RWPE2 (cell line): Measurements from ENCODE around the gene GPR3.

ENCODE experiments used
- ATAC-seq: fragments of 200-7000 bp; cut with Tn5 transposase; 3 replicates; pipeline ENCODE4 v1.9.1; 2021; ENCODE audit warnings: low read depth
- DNase-seq: peaks from one replicate; pipeline ENCODE4 v3.0.0-alpha.2; 2020; ENCODE audit warnings: low spot score
- H3K27ac ChIP-seq: fragments of 450-650 bp; 2 replicates; pipeline ENCODE4 v1.5.1; 2017; ENCODE audit warnings: mild to moderate bottlenecking; ENCODE audit not compliant: poor library complexity, severe bottlenecking
- H3K27me3 ChIP-seq: fragments of 250-450 bp; sonication (Bioruptor Pico); 2 replicates; pipeline ENCODE4 v1.5.1; 2021; ENCODE audit warnings: mild to moderate bottlenecking, moderate library complexity; ENCODE audit not compliant: insufficient read depth, poor library complexity, severe bottlenecking
- H3K36me3 ChIP-seq: fragments of 250-450 bp; sonication (Bioruptor Pico); 2 replicates; pipeline ENCODE4 v1.5.1; 2020; ENCODE audit warnings: low read depth, mild to moderate bottlenecking, moderate library complexity
- H3K4me1 ChIP-seq: fragments of 250-450 bp; sonication (Bioruptor Pico); 2 replicates; pipeline ENCODE4 v1.5.1; 2021; ENCODE audit warnings: mild to moderate bottlenecking, moderate library complexity; ENCODE audit not compliant: insufficient read depth, poor library complexity, severe bottlenecking
- H3K4me3 ChIP-seq: fragments of 250-450 bp; sonication (Bioruptor Pico); 2 replicates; pipeline ENCODE4 v1.5.1; 2021; ENCODE audit warnings: mild to moderate bottlenecking, moderate library complexity; ENCODE audit not compliant: severe bottlenecking
- H3K9me3 ChIP-seq: fragments of 250-450 bp; sonication (Bioruptor Pico); 2 replicates; pipeline ENCODE4 v1.5.1; 2021; ENCODE audit warnings: mild to moderate bottlenecking, moderate library complexity; ENCODE audit not compliant: severe bottlenecking
- CTCF ChIP-seq: fragments of 450-650 bp; IDR thresholded peaks from one replicate; pipeline ENCODE4 v1.5.1; 2017; ENCODE audit warnings: mild to moderate bottlenecking, moderate library complexity; ENCODE audit not compliant: poor library complexity, severe bottlenecking

The GPR3 gene

GRCh38 chr1:27392096-27392777 is at the start of gene GPR3:
TSS of gene GPR3 (plus strand) at chr1:27392622. CDS start at chr1:27393799, 1,177 bp downstream.
- peak within 1 kb of the TSS; percentile 92 for H3K4me3 ChIP-seq
- peak; percentile 90 for DNase-seq
- peaks cover 8% of the 10 kb centered on the region for H3K4me1 ChIP-seq
- no peaks in the 10 kb centered on the region for H3K9me3 ChIP-seq
- peak; percentile 82 for ATAC-seq
- peak within 1 kb of the TSS; percentile 58 for H3K27ac ChIP-seq
- no peaks in the 10 kb centered on the region for H3K36me3 ChIP-seq
- peak; percentile 86 for TF ChIP-seq CTCF
- H3K27me3 ChIP-seq, result no peaks in the 10 kb centered on the region

- TF ChIP-seq CTCF, result no peak
- H3K4me1 ChIP-seq, result peaks cover 26% of the 10 kb centered on the region
- peak; percentile 98 for DNase-seq
- no peaks in the 10 kb centered on the region for H3K27me3 ChIP-seq
- ATAC-seq, result peak; percentile 82
- peak overlapping the region; percentile 92 for H3K27ac ChIP-seq
- no peaks in the 10 kb centered on the region for H3K9me3 ChIP-seq
- peak overlapping the region; percentile 37 for H3K4me3 ChIP-seq
- peaks cover 12% of the 10 kb centered on the region; the same call in 1 of the 2 replicates for H3K36me3 ChIP-seq
Observed at GRCh38 chr1:27342778-27343638, 49.4 kb upstream of the GPR3 start.

GRCh38 chr1:27343639-27344025 is 48.8 kb upstream of the GPR3 start:
- ATAC-seq, result no peak
- no peaks in the 10 kb centered on the region for H3K27me3 ChIP-seq
- peak overlapping the region; percentile 92 for H3K27ac ChIP-seq
- no peaks in the 10 kb centered on the region for H3K9me3 ChIP-seq
- H3K4me1 ChIP-seq, result peaks cover 27% of the 10 kb centered on the region
- peaks cover 12% of the 10 kb centered on the region; the same call in 1 of the 2 replicates for H3K36me3 ChIP-seq
- TF ChIP-seq CTCF, result no peak
- peak overlapping the region; percentile 37 for H3K4me3 ChIP-seq
- no peak for DNase-seq

GRCh38 chr1:27345272-27345671 is 47.1 kb upstream of the GPR3 start:
- Histone ChIP-seq H3K27me3 (no peaks in the 10 kb centered on the region), H3K9me3 (no peaks in the 10 kb centered on the region), H3K36me3 (peaks cover 14% of the 10 kb centered on the region), H3K4me1 (peaks cover 34% of the 10 kb centered on the region), H3K27ac (no peak overlapping the region), H3K4me3 (no peak overlapping the region)
- no peak for TF ChIP-seq CTCF
- no peak for DNase-seq
- ATAC-seq, result no peak
